T-helper 1 cell treated with Interleukin-12 subunit alpha and Interleukin-12 subunit beta and Interleukin-4 antibody, amounts not matched to agents 30 ng/mL and 1 ng/mL, for 36 hours (primary cell): Measurements from ENCODE around the gene ABLIM2. TPM values are rescaled to one million over a fixed set of nuclear protein-coding genes. Genes with fewer than 3 reads are reported as not detected.

Experiments used
- intact Hi-C: fragments of 100-400 bp; cut with micrococcal nuclease; formaldehyde crosslinking; loops from one replicate; pipeline ENCODE4 v1.15.1; 2024
- total RNA-seq: library from RNA; stranded (reverse); gene quantifications from 2 replicates; pipeline ENCODE4 v1.2.3, GENCODE V29; 2022

The ABLIM2 gene
- total RNA-seq, 1 donor from 2014 or later: 0.51 TPM

GRCh38 chr4:8160233-8160560 lies 1.6 kb upstream of the ABLIM2 start:
- intact Hi-C loops: no loop called here

GRCh38 chr4:8159537-8160232 lies 1.1 kb upstream of the ABLIM2 start:
- intact Hi-C loops: loop anchor here (1.0 to 5.0 kb wide), 9 partner anchors 17 to 1891 kb away; partner anchors contain the start of genes BLOC1S4, GRPEL1, KIAA0232 and WFS1

- intact Hi-C loops: loop anchor here (1.0 to 5.0 kb wide), 14 partner anchors 19 to 1889 kb away; partner anchors contain the start of genes ACOX3, AFAP1, BLOC1S4 and KIAA0232
These were observed 486 bp downstream of the ABLIM2 start for GRCh38 chr4:8157944-8158709.

- intact Hi-C loops: loop anchor here (5.0 kb wide), 1 partner anchor 1440 kb away; the partner anchor contains the start of gene BLOC1S4
These were observed 1.1 kb downstream of the ABLIM2 start for GRCh38 chr4:8157496-8157895.

- intact Hi-C loops: loop anchor here (5.0 kb wide), 1 partner anchor 1439 kb away; the partner anchor contains the start of gene BLOC1S4
These were observed 2.0 kb downstream of the ABLIM2 start for GRCh38 chr4:8156617-8157016.

- intact Hi-C loops: loop anchor here (5.0 kb wide), 1 partner anchor 1439 kb away; the partner anchor contains the start of gene BLOC1S4
These were observed 2.8 kb downstream of the ABLIM2 start for GRCh38 chr4:8155660-8156421.

GRCh38 chr4:8155048-8155447 lies 3.6 kb downstream of the ABLIM2 start:
- intact Hi-C loops: loop anchor here (5.0 kb wide), 1 partner anchor 1438 kb away; the partner anchor contains the start of gene BLOC1S4

GRCh38 chr4:8153441-8153840 lies 5.2 kb downstream of the ABLIM2 start:
- intact Hi-C loops: no loop called here

- intact Hi-C loops: no loop called here
These were observed 5.8 kb downstream of the ABLIM2 start for GRCh38 chr4:8152865-8153257.

GRCh38 chr4:8152090-8152864 lies 6.3 kb downstream of the ABLIM2 start:
- intact Hi-C loops: no loop called here

GRCh38 chr4:8151165-8151650 lies 7.4 kb downstream of the ABLIM2 start:
- intact Hi-C loops: no loop called here

- intact Hi-C loops: no loop called here
These were observed 8.2 kb downstream of the ABLIM2 start for GRCh38 chr4:8150152-8151090.

- intact Hi-C loops: no loop called here
These were observed 8.9 kb downstream of the ABLIM2 start for GRCh38 chr4:8149664-8150063.

GRCh38 chr4:8148785-8149435 lies 9.7 kb downstream of the ABLIM2 start:
- intact Hi-C loops: no loop called here

- intact Hi-C loops: no loop called here
These were observed 10.5 kb downstream of the ABLIM2 start for GRCh38 chr4:8148159-8148558.

- intact Hi-C loops: no loop called here
These were observed 11.2 kb downstream of the ABLIM2 start for GRCh38 chr4:8147231-8147970.

- intact Hi-C loops: no loop called here
These were observed 12.5 kb downstream of the ABLIM2 start for GRCh38 chr4:8146157-8146556.

GRCh38 chr4:8144359-8144758 lies 14.3 kb downstream of the ABLIM2 start:
- intact Hi-C loops: no loop called here
